Keratinocyte (primary cell): Measurements from ENCODE around the gene MMRN2. TPM values are rescaled to one million over a fixed set of nuclear protein-coding genes. Genes with fewer than 3 reads are reported as not detected.

Experiments used
- DNase-seq: peaks from one replicate; pipeline ENCODE4 v3.0.0-alpha.2; 2011; ENCODE audit warnings: low read depth, missing footprints, low spot score
- FAIRE-seq: peaks from 2 replicates; lab custom pipeline; 2011; peaks lifted over from hg19 to GRCh38; lab: Jason Lieb, UNC
- H2AFZ ChIP-seq: 2 replicates; pipeline ENCODE4 v1.6.0; 2012; ENCODE audit warnings: low read length, control low read depth, inconsistent platforms; ENCODE audit not compliant: control insufficient read depth
- H3K27ac ChIP-seq: 2 replicates; pipeline ENCODE4 v1.5.1; 2011; ENCODE audit warnings: low read length; ENCODE audit not compliant: control insufficient read depth, insufficient read depth
- H3K27me3 ChIP-seq: 3 replicates; pipeline ENCODE4 v1.6.0; 2011; ENCODE audit warnings: low read length; ENCODE audit not compliant: control insufficient read depth, insufficient read depth; ENCODE audit errors: extremely low read depth
- H3K36me3 ChIP-seq, 2 experiments: 2 replicates in 1 of 2; 3 replicates in 1 of 2; pipeline ENCODE4 v1.5.1; 2011; ENCODE audit warnings: low read length in 2 of 2, mild to moderate bottlenecking in 1 of 2; ENCODE audit not compliant: control insufficient read depth in 2 of 2, insufficient read depth in 2 of 2; ENCODE audit errors: extremely low read depth in 1 of 2
- H3K4me1 ChIP-seq: 3 replicates; pipeline ENCODE4 v1.5.1; 2011; ENCODE audit warnings: low read length; ENCODE audit not compliant: control insufficient read depth, insufficient read depth; ENCODE audit errors: extremely low read depth
- H3K4me2 ChIP-seq: 3 replicates; pipeline ENCODE4 v1.6.0; 2011; ENCODE audit warnings: low read depth, low read length; ENCODE audit not compliant: control insufficient read depth, insufficient read depth; ENCODE audit errors: extremely low read depth
- H3K4me3 ChIP-seq, 3 experiments: fragments of 200-600 bp in 1 of 3; sonication (generic) in 1 of 3; 2 replicates in 2 of 3; 3 replicates in 1 of 3; pipeline ENCODE4 v1.5.1; 2011 to 2016; ENCODE audit warnings: low read length in 3 of 3, mild to moderate bottlenecking in 3 of 3, control low read depth in 2 of 3, inconsistent platforms in 1 of 3, low read depth in 1 of 3, mixed read lengths in 1 of 3, mixed run types in 1 of 3, moderate library complexity in 1 of 3; ENCODE audit not compliant: control insufficient read depth in 2 of 3, insufficient read depth in 2 of 3; ENCODE audit errors: extremely low read depth in 1 of 3
- H3K79me2 ChIP-seq: 2 replicates; pipeline ENCODE4 v1.6.0; 2012; ENCODE audit warnings: low read length; ENCODE audit not compliant: control insufficient read depth, insufficient read depth
- H3K9ac ChIP-seq: 3 replicates; pipeline ENCODE4 v1.6.0; 2011; ENCODE audit warnings: low read length; ENCODE audit not compliant: control insufficient read depth, insufficient read depth; ENCODE audit errors: extremely low read depth
- H3K9me1 ChIP-seq: 3 replicates; pipeline ENCODE4 v1.6.0; 2011; ENCODE audit warnings: low read length; ENCODE audit not compliant: control insufficient read depth, insufficient read depth; ENCODE audit errors: extremely low read depth
- H3K9me3 ChIP-seq: 2 replicates; pipeline ENCODE4 v1.5.1; 2012; ENCODE audit warnings: low read depth, low read length; ENCODE audit not compliant: control insufficient read depth
- H4K20me1 ChIP-seq: 3 replicates; pipeline ENCODE4 v1.6.0; 2011; ENCODE audit warnings: low read length; ENCODE audit not compliant: control insufficient read depth, insufficient read depth; ENCODE audit errors: extremely low read depth
- CTCF ChIP-seq, 3 experiments: IDR thresholded peaks in 1 of 3; conservative IDR thresholded peaks in 1 of 3; optimal IDR thresholded peaks in 1 of 3; 2 replicates in 2 of 3; 3 replicates in 1 of 3; pipeline versions ENCODE3 to v1.5.1; 2011; ENCODE audit warnings: low read length in 3 of 3, mild to moderate bottlenecking in 3 of 3, moderate library complexity in 2 of 3, control low read depth in 1 of 3, inconsistent platforms in 1 of 3; ENCODE audit not compliant: insufficient read depth in 2 of 3; ENCODE audit errors: extremely low read depth in 1 of 3
- EZH2 ChIP-seq: IDR thresholded peaks from one replicate; pipeline ENCODE4 v1.6.1; 2012; ENCODE audit warnings: inconsistent platforms, mild to moderate bottlenecking, low read length, moderate library complexity
- dilution Hi-C: fragments of 300-500 bp; cut with MboI; formaldehyde crosslinking; loops from one replicate; pipeline ENCODE4 v1.7.0; 2020; ENCODE audit warnings: low sequenced_read_pairs; ENCODE audit not compliant: extremely low pct_ligation_motif_present
- polyA plus RNA-seq, 5 experiments: library from polyadenylated mRNA; depleted of rRNA in 3 of 5; stranded (reverse) in 3 of 5; stranded (forward) in 1 of 5; unstranded in 1 of 5; fragments of >200 nt; gene quantifications; 1 replicate in 1 of 5; 2 replicates in 3 of 5; 3 replicates in 1 of 5; pipeline versions ENCODE4 v1.2.1 to v1.2.3, GENCODE V29; 2011 to 2012; ENCODE audit warnings: missing spikeins in 2 of 5, low read depth in 1 of 5, low replicate concordance in 1 of 5

The MMRN2 gene
- polyA plus RNA-seq, 1 donor (not counting 4 experiments of a cell fraction or from before 2014, with no cell fraction given), result 13.8 TPM

DNA sequence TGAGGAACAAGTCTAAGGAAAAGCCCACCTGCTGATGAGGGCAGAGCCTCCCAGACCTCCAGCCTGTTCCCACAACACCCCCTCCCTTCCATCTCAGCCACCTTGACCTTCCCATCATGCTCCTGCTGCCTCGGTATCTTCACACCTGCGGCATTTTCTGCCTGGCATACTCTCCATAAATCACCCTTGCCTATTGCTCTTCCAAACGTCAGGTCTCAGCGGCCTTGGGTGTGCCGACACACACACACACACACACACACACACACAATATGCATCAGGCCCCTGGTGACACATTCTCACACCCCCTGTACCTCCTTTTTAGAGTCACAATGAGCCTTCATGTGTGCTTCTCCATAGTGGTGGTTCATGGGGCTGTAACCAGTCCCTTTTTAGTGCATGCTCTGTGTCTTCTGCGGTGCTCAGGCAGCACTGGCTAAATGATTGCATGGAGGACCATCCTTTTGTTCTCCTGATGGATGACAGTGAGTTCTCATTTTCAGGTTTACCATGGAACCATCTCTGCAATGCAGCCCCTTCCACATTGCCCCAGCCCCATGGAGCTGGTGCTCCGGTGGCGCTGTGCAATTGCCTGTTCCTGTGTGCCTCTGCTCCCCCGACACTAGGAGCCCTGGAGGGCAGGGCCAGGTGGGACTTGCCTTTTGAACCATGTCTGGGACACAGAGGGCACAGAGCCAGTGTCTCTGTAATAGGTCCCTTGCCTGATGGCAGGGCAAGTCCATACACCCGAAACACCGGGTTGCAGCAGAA lies 15.4 kb upstream of the MMRN2 start:
- TF ChIP-seq CTCF (optimal IDR thresholded peaks at IDR 0.05 in 1 of 3, IDR thresholded peaks at IDR 0.05 in 1 of 3, conservative IDR thresholded peaks at IDR 0.05 in 1 of 3; ENCODE audit: extremely low read depth in 1 of 3, insufficient read depth in 2 of 3, low read length in 3 of 3) (no peak), EZH2 (no peak)
- FAIRE-seq, result no peak

GRCh38 chr10:86971232-86971991 lies 14.0 kb upstream of the MMRN2 start:
- H3K4me1 ChIP-seq, result peaks cover 66% of the 10 kb centered on the region
- dilution Hi-C loops, result no loop called here
- peak overlapping the region; percentile 99 for H3K9ac ChIP-seq
- no peak for DNase-seq
- FAIRE-seq, result peak; percentile 69
- peaks cover 18% of the 10 kb centered on the region for H3K79me2 ChIP-seq
- no peaks in the 10 kb centered on the region for H3K27me3 ChIP-seq
- H3K27ac ChIP-seq, result peak overlapping the region; percentile 100
- H2AFZ ChIP-seq, result peak overlapping the region; percentile 46
- peak overlapping the region; percentile 98 for H3K4me2 ChIP-seq
- no peaks in the 10 kb centered on the region for H3K9me1 ChIP-seq
- no peaks in the 10 kb centered on the region for H3K9me3 ChIP-seq
- TF ChIP-seq CTCF (optimal IDR thresholded peaks at IDR 0.05 in 1 of 3, IDR thresholded peaks at IDR 0.05 in 1 of 3, conservative IDR thresholded peaks at IDR 0.05 in 1 of 3; ENCODE audit: extremely low read depth in 1 of 3, insufficient read depth in 2 of 3, low read length in 3 of 3) (peak in 1 of 3 experiments; percentile 32), EZH2 (no peak)
- no peaks in the 10 kb centered on the region for H4K20me1 ChIP-seq
- no peaks in the 10 kb centered on the region for H3K36me3 ChIP-seq
- peak overlapping the region; percentile 61 to 95 (median 82) for H3K4me3 ChIP-seq

More for the DNA sequence above, 15.4 kb upstream of the MMRN2 start:
- H3K79me2 ChIP-seq, result peaks cover 9% of the 10 kb centered on the region
- H3K9me3 ChIP-seq, result no peaks in the 10 kb centered on the region
- H3K27ac ChIP-seq, result peak overlapping the region; percentile 100
- dilution Hi-C loops, result no loop called here
- H3K4me2 ChIP-seq, result peak overlapping the region; percentile 31
- H3K4me3 ChIP-seq, result no peak overlapping the region
- no peaks in the 10 kb centered on the region for H3K9me1 ChIP-seq
- no peak for DNase-seq
- H3K4me1 ChIP-seq, result peaks cover 52% of the 10 kb centered on the region
- H2AFZ ChIP-seq, result no peak overlapping the region
- no peaks in the 10 kb centered on the region for H3K36me3 ChIP-seq
- no peaks in the 10 kb centered on the region for H3K27me3 ChIP-seq
- H4K20me1 ChIP-seq, result no peaks in the 10 kb centered on the region
- peak overlapping the region; percentile 97 for H3K9ac ChIP-seq
